Measurements from ENCODE around the gene DTX1.

GRCh38 chr12:113022563-113023297 lies 33.8 kb upstream of the DTX1 start:
- TF ChIP-seq, protein P1, sequence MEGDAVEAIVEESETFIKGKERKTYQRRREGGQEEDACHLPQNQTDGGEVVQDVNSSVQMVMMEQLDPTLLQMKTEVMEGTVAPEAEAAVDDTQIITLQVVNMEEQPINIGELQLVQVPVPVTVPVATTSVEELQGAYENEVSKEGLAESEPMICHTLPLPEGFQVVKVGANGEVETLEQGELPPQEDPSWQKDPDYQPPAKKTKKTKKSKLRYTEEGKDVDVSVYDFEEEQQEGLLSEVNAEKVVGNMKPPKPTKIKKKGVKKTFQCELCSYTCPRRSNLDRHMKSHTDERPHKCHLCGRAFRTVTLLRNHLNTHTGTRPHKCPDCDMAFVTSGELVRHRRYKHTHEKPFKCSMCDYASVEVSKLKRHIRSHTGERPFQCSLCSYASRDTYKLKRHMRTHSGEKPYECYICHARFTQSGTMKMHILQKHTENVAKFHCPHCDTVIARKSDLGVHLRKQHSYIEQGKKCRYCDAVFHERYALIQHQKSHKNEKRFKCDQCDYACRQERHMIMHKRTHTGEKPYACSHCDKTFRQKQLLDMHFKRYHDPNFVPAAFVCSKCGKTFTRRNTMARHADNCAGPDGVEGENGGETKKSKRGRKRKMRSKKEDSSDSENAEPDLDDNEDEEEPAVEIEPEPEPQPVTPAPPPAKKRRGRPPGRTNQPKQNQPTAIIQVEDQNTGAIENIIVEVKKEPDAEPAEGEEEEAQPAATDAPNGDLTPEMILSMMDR (IDR thresholded peaks at IDR 0.05), result no peak
- TF ChIP-seq POLR2A (IDR thresholded peaks at IDR 0.05), result no peak
